Measurements from ENCODE around the gene FAAP100.

- TF ChIP-seq EZH2 (IDR thresholded peaks at IDR 0.05; ENCODE audit: insufficient read depth, poor library complexity, severe bottlenecking) (no peak), EZH2phosphoT487 (IDR thresholded peaks at IDR 0.05; ENCODE audit: insufficient read depth, low read depth) (no peak)
Observed at GRCh38 chr17:81515530-81516041, 36.6 kb downstream of the FAAP100 start.

Measured in GM23248 (cell line).